GM19468 (cell line): ENCODE measurements around the gene F2RL3.

ENCODE experiments used
- ATAC-seq: cut with Tn5 transposase; IDR thresholded peaks from one replicate; pipeline ENCODE4 v1.9.1; 2021; ENCODE audit warnings: mild to moderate bottlenecking, moderate library complexity, moderate number of reproducible peaks; ENCODE audit not compliant: unreplicated experiment; ENCODE audit errors: extremely low read depth

Gene F2RL3

DNA sequence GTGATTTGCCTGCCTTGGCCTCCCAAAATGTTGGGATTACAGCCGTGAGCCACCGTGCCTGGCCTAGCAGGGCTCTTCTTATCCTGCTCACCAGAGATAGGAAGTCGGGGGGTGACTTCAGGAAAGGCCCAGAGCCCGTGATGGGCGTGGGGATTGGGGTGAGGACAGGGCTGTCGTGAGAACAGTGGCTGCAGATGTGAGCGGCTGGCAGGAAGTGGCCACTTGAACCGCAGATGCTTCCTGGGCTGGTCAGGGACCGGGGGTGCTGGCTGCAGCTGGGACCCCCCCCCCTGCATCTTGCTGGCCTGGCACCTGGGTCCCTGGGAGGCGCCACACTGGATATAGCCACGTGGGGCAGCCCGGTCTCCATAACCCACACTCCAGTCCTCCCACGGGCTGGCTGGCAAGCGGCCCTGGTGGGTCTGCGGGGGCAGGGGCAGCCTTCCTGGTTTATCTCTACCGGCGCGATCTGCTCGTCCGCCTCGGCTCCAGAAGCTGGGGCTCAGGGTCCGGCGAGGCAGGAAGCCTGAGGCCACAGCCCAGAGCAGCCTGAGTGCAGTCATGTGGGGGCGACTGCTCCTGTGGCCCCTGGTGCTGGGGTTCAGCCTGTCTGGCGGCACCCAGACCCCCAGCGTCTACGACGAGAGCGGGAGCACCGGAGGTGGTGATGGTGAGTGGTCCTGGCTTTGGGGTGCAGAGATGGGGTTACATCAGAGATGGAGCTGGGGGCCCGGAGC lies at the start of gene F2RL3:
F2RL3 (plus strand) TSS at position 371 of the 737 bp plus-strand sequence; CDS start at position 562, 191 bp downstream.
- ATAC-seq = no peak

DNA sequence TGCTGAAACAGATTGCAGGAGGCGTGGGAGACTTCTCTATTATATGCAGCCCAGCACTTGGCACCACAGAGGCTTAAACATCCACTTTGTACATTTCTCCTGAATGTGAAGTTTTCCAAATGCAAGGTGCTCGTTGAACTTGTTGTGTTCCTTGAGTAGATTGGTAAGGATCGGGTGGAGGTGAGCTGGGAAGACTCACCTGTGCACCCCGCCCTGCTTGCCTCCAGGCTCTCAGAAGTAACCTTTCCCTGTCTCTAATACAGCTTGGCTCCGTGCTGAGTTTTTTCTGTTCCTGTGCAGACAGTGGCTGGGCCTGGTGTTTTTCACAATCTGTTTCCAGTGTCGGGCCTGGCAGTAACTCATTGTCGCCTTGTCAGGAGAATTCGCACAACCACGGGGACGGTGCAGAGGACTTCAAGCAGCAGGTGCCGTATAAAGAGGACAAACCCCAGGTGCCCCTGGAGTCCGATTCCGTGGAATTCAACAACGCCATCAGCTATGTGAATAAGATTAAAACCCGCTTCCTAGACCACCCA lies 47.3 kb upstream of the F2RL3 start:
- no peak for ATAC-seq

DNA sequence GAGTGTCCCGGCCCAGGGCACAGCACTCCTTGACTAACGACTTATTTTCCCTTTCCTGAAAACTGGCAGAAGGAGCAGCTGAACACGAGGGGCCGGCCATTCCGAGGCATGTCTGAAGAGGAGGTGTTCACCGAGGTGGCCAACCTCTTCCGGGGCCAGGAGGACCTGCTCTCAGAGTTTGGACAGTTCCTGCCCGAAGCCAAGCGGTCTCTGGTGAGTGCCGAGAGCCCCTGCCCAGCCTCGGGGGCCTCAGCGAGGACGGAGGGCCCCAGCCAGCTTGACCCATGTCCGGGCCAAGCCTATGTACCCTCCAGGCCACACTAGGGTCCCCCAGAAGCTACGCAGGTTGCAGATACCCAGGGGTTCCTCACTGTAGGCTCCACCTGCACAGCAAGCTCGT lies 41.9 kb upstream of the F2RL3 start:
- ATAC-seq = no peak

DNA sequence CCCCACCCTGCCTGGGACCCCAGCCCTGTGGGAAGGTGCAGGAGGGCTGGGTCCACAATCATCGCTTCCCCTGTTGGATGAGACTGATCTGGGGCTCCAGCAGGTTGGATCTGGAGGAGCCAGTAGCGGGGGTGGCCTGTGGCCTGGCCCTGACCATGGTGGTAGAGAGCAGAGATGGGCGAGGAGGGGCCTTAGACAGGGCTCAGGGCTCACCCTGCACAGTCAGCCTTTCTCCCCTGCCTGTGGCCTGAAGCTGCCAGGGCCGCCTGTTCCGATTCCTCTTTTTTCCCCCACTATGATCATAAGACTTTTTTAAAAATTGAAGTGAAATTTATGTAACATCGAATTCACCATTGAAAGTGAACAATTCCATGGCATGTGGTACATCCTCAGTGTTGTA lies 41.4 kb upstream of the F2RL3 start:
- no peak for ATAC-seq

GRCh38 chr19:16849168-16849567 lies 39.6 kb upstream of the F2RL3 start:
- no peak for ATAC-seq

DNA sequence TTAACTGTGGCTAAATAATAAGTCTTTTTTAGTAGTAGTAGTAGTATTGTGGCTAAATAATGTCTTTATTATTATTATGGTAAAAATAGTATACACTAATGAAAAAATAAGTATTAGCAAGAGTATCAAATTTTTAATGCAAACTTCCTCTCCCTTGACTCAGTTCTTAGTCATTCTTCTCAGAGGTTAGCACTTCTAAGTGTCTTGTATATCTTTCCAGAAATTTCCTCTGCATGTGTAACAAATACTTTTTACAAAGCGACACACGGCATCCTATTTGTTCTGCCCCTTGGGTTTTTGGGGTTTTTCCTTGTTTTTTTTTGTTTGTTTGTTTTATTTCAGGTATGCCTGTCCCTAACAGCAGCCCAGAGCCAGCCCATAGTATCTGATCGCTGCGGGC lies 38.7 kb upstream of the F2RL3 start:
- no peak for ATAC-seq

- no peak for ATAC-seq
These were observed 37.6 kb upstream of the F2RL3 start for GRCh38 chr19:16851031-16851712.

DNA sequence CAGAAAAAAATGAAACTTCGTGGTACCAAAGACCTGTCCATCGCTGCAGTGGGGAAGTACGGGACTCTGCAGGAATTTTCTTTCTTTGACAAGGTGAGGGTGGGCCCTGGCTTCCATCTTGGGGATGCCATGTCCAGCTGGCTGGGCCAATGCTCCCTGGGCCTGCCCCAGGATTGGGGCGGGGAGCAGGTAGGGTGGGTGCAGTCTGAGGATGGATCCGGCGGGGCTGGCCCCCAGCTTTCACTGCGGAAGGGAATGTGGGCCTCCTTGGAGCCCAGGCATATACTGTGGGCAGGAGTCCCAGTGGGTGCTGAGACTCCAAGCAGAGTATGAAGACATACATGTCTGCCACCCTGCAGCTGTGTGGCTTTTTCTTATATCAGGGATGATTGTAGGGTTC lies 35.7 kb upstream of the F2RL3 start:
- ATAC-seq = no peak

DNA sequence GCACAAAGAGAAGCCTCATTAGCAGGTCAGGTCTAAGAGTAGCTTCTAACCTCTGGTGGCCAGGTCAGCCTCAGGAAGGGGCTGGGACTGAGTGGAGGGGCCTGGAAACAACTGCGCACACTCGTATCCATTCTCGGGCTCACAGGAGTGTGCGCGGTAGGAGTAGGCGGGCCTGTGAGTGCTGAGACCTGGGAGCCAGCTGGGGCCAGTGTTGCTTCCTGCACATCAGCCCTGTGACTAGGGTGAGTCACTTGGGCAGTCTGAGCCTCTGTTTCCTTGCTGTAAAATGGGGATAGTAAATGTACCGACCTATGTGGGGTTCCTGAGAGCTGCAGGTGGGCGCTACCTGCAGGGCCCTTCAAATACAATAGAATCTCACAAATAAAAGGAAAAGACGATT lies 32.7 kb upstream of the F2RL3 start:
- no peak for ATAC-seq

DNA sequence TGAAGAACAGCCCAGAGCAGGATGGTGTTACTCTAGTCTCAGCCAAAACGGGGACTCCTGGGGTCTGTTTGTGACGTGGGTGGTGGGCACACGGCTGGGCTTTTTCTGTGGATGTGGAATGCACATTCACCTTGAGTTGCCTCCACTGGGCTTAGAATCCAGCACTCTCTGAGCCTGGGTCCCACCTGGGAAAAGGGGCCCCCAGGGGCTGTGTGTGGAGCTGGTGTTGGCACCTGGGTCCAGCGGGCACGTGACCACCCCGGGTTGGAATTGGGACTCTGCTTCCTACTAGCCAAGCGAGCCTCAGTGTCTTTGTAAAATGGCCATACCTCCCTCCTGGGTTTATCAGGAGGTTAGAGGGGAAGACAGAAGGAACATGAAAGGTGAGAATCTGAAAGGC lies 29.2 kb upstream of the F2RL3 start:
- no peak for ATAC-seq

- ATAC-seq = no peak
These were observed 28.7 kb upstream of the F2RL3 start for GRCh38 chr19:16860118-16860517.

- no peak for ATAC-seq
These were observed 27.8 kb upstream of the F2RL3 start for GRCh38 chr19:16861011-16861410.

DNA sequence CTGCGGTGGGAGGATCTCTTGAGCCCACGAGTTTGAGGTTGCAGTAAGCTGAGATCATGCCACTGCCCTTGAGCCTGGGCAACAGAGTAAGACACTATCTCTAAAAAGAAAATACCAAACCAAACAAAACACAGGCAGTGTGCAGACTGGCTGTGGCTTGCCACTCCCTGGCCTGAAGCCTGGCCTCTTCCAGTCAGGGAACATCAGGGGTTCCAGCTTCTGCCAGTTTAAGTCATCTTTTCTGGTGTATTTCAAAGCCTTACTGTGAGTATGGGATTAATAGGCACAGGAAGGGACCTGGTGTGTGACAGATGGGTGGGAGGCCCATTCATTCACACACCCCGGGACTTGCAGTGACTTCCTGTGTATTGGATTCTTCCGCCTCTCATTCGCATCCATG lies 27.0 kb upstream of the F2RL3 start:
- no peak for ATAC-seq

GRCh38 chr19:16862826-16863415 lies 25.9 kb upstream of the F2RL3 start:
- ATAC-seq = no peak

DNA sequence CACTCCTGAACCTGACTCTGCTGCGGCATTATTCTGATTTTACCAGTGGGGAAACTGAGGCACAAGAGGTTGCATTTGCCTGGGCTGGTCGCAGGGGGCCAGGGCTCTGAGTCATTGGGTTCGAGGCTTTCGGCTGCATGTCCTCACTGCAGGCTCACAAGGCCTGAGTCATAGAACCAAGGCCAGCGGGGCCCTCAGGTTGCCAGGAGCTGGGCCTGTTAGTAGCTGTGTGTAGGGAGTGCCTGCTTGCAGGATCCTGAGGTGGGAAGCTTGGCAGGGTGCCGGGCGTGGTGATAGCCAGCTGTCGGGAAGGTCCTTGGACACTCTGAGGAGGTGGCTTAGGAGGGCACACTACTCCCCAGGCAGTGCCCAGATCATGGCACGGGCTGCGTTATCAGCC lies 21.6 kb upstream of the F2RL3 start:
- no peak for ATAC-seq

DNA sequence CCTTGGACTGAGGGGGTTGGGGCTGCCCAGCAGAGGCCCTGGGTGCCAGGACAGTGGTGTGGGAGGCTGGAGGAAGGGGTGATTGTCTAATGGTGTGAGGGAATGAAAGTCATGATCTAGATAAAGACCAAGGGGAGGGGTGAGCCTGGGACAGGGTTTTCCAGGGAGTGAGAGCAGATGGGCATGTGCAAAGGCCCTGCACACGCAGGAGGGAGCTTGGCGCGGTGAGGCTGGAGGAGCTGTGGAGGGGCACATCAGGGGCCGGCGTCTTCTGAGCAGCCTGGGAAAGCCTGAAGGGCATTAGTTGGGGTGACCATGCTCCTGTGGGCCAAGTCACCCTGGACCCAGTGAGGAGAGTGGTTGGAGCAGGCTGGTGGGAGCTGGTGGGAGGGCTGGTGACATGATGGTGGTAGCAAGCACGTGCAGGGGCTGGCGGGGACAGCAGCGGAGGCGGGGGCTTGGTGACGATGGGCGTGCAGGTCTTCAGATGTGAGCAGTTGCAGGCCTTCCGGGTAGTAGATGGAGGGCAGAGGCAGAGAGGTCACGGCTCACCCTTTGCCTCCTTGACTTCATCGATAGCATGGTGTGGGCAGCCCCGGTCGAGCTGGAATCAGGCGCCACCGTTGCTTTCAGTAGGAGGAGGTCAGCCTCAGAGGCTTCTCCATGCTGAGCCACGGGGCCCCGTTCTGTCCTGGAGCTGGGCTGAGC lies 20.2 kb upstream of the F2RL3 start:
- no peak for ATAC-seq

DNA sequence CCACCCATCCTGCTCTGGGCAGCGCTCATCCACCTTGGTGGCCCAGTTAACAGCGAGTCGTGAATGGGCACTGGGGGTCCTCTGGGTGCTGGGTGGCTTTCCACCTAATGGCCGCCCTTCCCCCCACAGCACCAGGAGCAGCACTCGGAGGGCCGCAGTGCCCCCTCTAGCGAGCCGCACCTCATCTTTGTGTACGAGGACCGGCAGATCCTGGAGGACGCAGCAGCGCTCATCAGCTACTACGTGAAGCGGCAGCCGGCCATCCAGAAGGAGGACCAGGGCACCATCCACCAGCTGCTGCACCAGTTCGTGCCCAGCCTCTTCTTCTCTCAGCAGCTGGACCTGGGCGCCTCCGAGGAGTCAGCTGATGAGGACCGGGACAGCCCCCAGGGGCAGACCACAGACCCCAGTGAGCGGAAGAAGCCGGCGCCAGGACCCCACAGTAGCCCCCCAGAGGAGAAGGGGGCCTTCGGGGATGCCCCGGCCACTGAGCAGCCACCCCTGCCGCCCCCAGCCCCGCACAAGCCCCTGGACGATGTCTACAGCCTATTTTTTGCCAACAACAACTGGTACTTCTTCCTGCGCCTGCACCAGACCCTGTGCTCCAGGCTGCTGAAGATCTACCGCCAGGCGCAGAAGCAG lies 19.3 kb upstream of the F2RL3 start:
- no peak for ATAC-seq

DNA sequence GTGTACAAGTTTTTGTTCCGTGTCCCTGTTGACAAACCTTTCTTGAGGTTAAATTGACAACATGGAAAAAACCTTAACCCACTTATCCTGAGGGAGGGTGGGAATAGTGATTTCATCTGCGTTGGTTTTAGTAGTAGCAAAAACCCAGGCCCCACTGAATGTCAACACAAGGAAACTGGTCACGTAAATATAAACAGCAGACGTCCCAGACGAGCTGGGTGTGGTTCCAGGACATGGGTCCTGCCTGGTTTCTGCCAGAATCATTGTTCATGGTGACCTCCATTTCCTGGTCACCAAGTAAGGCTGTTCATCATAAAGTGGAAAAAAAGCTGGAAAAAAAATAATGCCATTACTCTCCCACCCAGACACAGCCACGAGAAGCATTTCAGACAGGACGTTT lies 16.9 kb upstream of the F2RL3 start:
- ATAC-seq = no peak

DNA sequence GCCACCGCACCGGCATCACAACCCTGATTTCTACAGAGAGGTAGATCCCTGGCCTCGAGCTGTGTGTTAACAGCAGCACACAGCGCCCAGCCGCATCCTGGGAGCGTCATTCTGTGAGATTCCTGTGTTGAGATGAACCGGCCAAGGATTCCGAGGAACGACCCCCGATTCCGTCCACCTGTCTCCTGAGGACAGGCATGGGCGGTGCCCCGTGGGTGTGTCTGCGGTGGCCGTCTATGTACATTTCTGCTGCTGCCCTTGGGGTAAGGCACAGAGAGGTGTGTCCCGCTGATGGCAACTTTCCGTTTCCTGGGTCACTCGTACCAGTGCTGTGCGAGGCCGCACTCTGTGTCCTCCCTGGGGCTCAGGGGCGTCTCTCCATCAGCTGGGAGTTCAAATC lies 16.1 kb upstream of the F2RL3 start:
- ATAC-seq = no peak

DNA sequence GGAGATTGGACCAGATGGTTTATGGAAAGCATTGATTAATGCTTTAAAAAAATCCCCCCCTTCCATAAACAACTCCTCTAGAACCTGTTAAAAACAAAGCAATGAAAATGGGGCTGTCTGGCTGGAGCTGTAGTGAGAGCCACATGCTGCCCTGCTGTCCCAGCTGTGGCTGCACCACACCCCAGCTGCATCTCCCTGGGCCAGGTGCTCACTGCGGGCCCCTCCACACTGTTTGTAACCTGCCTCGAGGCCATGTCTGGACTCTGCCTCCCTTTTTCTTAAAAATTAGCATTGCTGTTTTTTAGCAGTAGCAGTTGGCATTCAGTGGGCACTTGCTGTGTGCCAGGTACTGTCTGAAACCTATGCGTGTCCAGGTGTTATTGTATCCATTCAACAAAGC lies 15.2 kb upstream of the F2RL3 start:
- ATAC-seq = no peak
